Esophagus muscularis mucosa (tissue), 3 donors: ENCODE measurements around the gene LMX1A.

Source experiments
- CTCF ChIP-seq, 3 experiments: fragments of 200-600 bp in 2 of 3; fragments of 450-650 bp in 1 of 3; sonication (generic) in 2 of 3; IDR thresholded peaks; one replicate each; pipeline ENCODE4 v1.5.1; 2017 to 2019; ENCODE audit warnings: antibody characterized with exemption in 3 of 3, mild to moderate bottlenecking in 2 of 3, moderate library complexity in 1 of 3
- POLR2A ChIP-seq: fragments of 450-650 bp; IDR thresholded peaks from one replicate; pipeline ENCODE4 v1.6.1; 2017; ENCODE audit warnings: antibody characterized with exemption, moderate library complexity, mild to moderate bottlenecking, low read depth

DNA sequence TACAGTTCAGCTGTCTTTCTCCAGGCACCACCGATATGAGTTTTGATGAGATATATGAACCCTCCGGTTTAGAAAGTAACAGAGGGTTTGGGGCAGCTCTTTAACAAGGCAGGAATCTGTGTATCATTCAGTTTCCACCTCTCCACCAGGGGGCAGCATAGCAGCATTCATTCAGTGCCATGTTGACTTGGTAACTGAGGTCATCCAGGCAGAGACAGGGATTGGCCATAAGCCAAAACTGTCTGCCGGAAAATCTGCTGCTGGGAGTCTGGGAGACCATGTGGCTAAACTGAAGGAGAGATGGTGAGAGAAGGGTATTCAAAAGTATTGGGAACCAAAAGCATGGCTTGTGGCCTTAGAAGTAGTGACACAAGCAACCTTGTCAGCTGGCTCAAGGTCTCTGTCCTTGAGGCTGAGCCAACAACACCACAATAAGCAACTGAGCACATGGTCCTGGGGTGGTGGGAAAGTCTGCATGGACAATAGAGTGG, 98.5 kb downstream of the LMX1A start:
- TF ChIP-seq POLR2A (no peak), CTCF (IDR thresholded peaks at IDR 0.05) (peak; percentile 47 to 54 (median 50))
